PC-3 (cell line): ENCODE results near the gene DDX47. TPM values are rescaled to one million over a fixed set of nuclear protein-coding genes. Genes with fewer than 3 reads are reported as not detected.
"Not testable (repeated sequence)": the region's sequence is repeated elsewhere in the genome, so short reads cannot be mapped to it uniquely, and the experiment has no call there.

Experiments used
- ATAC-seq: fragments of 200-7000 bp; cut with Tn5 transposase; 2 replicates; pipeline ENCODE4 v1.9.1; 2020; ENCODE audit warnings: mild to moderate bottlenecking, moderate library complexity
- BruUV-seq: library from RNA; stranded (reverse); fragments of 400-500 nt; replicated peaks from 2 replicates; lab custom pipeline; 2021; lab: Mats Ljungman, UMichigan
- CTCF ChIA-PET: fragments of 300-600 bp; sonication (Branson Sonifier 250); formaldehyde crosslinking; loops from one replicate; lab custom pipeline; 2022; ENCODE audit warnings: antibody characterized with exemption; lab: Charles Lee
- POLR2A ChIA-PET: fragments of 300-600 bp; sonication (Branson Sonifier 250); formaldehyde crosslinking; loops from one replicate; lab custom pipeline; 2022; ENCODE audit warnings: antibody characterized with exemption; ENCODE audit not compliant: unreplicated experiment; lab: Charles Lee
- DNase-seq: peaks from one replicate; pipeline ENCODE4 v3.0.0-alpha.2; 2015
- H2AFZ ChIP-seq: fragments of 300-600 bp; sonication (generic); 2 replicates; pipeline ENCODE4 v1.6.0; 2016; ENCODE audit warnings: antibody characterized with exemption, low read length
- H3F3A ChIP-seq: fragments of 300-600 bp; sonication (generic); one replicate; pipeline ENCODE4 v1.6.0; 2017; ENCODE audit warnings: antibody characterized with exemption, low read length, control low read depth, mild to moderate bottlenecking; ENCODE audit not compliant: unreplicated experiment
- H3K27ac ChIP-seq: fragments of 300-600 bp; sonication (generic); 2 replicates; pipeline ENCODE4 v1.5.1; 2016; ENCODE audit warnings: mild to moderate bottlenecking, low read length
- H3K27me3 ChIP-seq: fragments of 300-600 bp; sonication (generic); 2 replicates; pipeline ENCODE4 v1.6.1; 2016; ENCODE audit warnings: low read length, mixed read lengths
- H3K36me3 ChIP-seq: fragments of 300-600 bp; sonication (generic); 2 replicates; pipeline ENCODE4 v1.6.1; 2016; ENCODE audit warnings: low read depth, mixed run types, low read length, mixed read lengths
- H3K4me1 ChIP-seq: fragments of 300-600 bp; sonication (generic); 2 replicates; pipeline ENCODE4 v1.5.1; 2016; ENCODE audit warnings: low read length; ENCODE audit not compliant: insufficient read depth
- H3K4me2 ChIP-seq: fragments of 300-600 bp; sonication (generic); 2 replicates; pipeline ENCODE4 v1.6.0; 2016; ENCODE audit warnings: low read length
- H3K4me3 ChIP-seq: fragments of 300-600 bp; sonication (generic); 2 replicates; pipeline ENCODE4 v1.5.1; 2016; ENCODE audit warnings: mild to moderate bottlenecking, low read length, mixed read lengths
- H3K79me2 ChIP-seq: fragments of 300-600 bp; sonication (generic); 2 replicates; pipeline ENCODE4 v1.6.1; 2017; ENCODE audit warnings: low read length, mixed read lengths
- H3K9ac ChIP-seq: fragments of 300-600 bp; sonication (generic); 2 replicates; pipeline ENCODE4 v1.6.0; 2016; ENCODE audit warnings: mild to moderate bottlenecking, low read length
- H3K9me2 ChIP-seq: fragments of 300-600 bp; sonication (generic); replicated peaks from 2 replicates; pipeline ENCODE4 v1.6.1; 2016; ENCODE audit warnings: mixed run types, low read length, mixed read lengths
- H3K9me3 ChIP-seq: fragments of 300-600 bp; sonication (generic); 2 replicates; pipeline ENCODE4 v1.6.1; 2016; ENCODE audit warnings: low read length, mixed read lengths
- H4K20me1 ChIP-seq: fragments of 300-600 bp; sonication (generic); 2 replicates; pipeline ENCODE4 v1.6.1; 2016; ENCODE audit warnings: low read length, mixed read lengths
- CTCF ChIP-seq: fragments of 300-600 bp; sonication (generic); conservative IDR thresholded peaks from 2 replicates; pipeline ENCODE4 v1.5.1; 2017; ENCODE audit warnings: antibody characterized with exemption, low read depth, mild to moderate bottlenecking, low read length
- EZH2 ChIP-seq: fragments of 300-600 bp; sonication (generic); IDR thresholded peaks from one replicate; pipeline ENCODE4 v1.6.1; 2017; ENCODE audit warnings: antibody characterized with exemption, mild to moderate bottlenecking, low read length; ENCODE audit not compliant: unreplicated experiment
- EZH2phosphoT487 ChIP-seq: fragments of 300-600 bp; sonication (generic); IDR thresholded peaks from 2 replicates; pipeline ENCODE4 v1.6.1; 2018; ENCODE audit warnings: mild to moderate bottlenecking, antibody characterized with exemption, low read length, borderline replicate concordance
- intact Hi-C: fragments of 100-400 bp; cut with micrococcal nuclease; formaldehyde crosslinking; loops from 2 replicates; pipeline ENCODE4 v1.9.0; 2023
- total RNA-seq: library from RNA; depleted of rRNA; stranded (reverse); fragments of >200 nt; gene quantifications from 2 replicates; pipeline ENCODE4 v1.2.3, GENCODE V29; 2014

The DDX47 gene
- total RNA-seq, 1 experiment from 2014 or later, result 58.9 TPM

GRCh38 chr12:12839873-12840579 is 26.9 kb downstream of the DDX47 start:
- H3K27ac ChIP-seq, result peak overlapping the region; percentile 98
- no peaks in the 10 kb centered on the region for H3K27me3 ChIP-seq
- intact Hi-C loops, result loop anchor here (1.0 to 5.0 kb wide), 3 partner anchors 32 to 53 kb away; partner anchors contain the start of gene APOLD1
- H3K9me2 ChIP-seq, result no peaks in the 10 kb centered on the region
- DNase-seq, result peak; percentile 97
- CTCF ChIA-PET, result no interaction called here
- peaks cover 2% of the 10 kb centered on the region; the same call in 1 of the 2 replicates for H3K36me3 ChIP-seq
- H3K79me2 ChIP-seq, result peaks cover 16% of the 10 kb centered on the region
- H3K9me3 ChIP-seq, result no peaks in the 10 kb centered on the region
- peaks cover 65% of the 10 kb centered on the region for H3K4me1 ChIP-seq
- peaks cover 3% of the 10 kb centered on the region for H3F3A ChIP-seq
- ATAC-seq, result peak; percentile 67
- TF ChIP-seq CTCF, result no peak
- no peak for TF ChIP-seq EZH2
- no peak for TF ChIP-seq EZH2phosphoT487
- H3K9ac ChIP-seq, result peak overlapping the region; percentile 68
- POLR2A ChIA-PET, result no interaction called here
- H4K20me1 ChIP-seq, result no peaks in the 10 kb centered on the region
- BruUV-seq, result no TSS peak
- H2AFZ ChIP-seq, result no peak overlapping the region
- H3K4me3 ChIP-seq, result no peak overlapping the region
- H3K4me2 ChIP-seq, result peak overlapping the region; percentile 63

DNA sequence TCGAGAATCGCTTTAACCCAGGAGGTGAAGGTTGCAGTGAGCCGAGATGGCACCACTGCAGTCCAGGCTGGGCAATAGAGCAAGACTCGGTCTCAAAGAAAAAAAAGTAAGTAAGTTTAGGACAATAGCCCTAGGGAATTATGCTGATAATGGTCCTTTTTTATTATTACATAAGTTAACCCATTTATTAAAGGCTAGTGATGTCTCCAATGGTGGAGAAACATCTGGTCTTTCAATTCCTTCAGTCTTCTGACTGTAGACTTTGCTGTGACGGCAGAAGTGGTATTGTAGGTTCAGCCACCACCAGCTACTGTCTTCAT is 27.4 kb downstream of the DDX47 start:
- Histone ChIP-seq H3K4me3 (no peak overlapping the region), H3K27ac (peak overlapping the region; percentile 98), H3K79me2 (peaks cover 16% of the 10 kb centered on the region), H3K27me3 (no peaks in the 10 kb centered on the region), H3K36me3 (peaks cover 2% of the 10 kb centered on the region; the same call in 1 of the 2 replicates), H3K4me2 (peak overlapping the region; percentile 22), H3K9ac (peak overlapping the region; percentile 45; the same call in 1 of the 2 replicates), H3K4me1 (peaks cover 65% of the 10 kb centered on the region), H3F3A (peaks cover 3% of the 10 kb centered on the region), H2AFZ (no peak overlapping the region), H4K20me1 (no peaks in the 10 kb centered on the region), H3K9me3 (no peaks in the 10 kb centered on the region), H3K9me2 (no peaks in the 10 kb centered on the region)
- intact Hi-C loops, result loop anchor here (1.0 kb wide), 1 partner anchor 32 kb away; no protein-coding TSS in a partner anchor
- TF ChIP-seq EZH2phosphoT487 (no peak), CTCF (no peak), EZH2 (no peak)
- no peak for ATAC-seq
- ChIA-PET CTCF (no interaction called here), POLR2A (no interaction called here)
- BruUV-seq, result no TSS peak
- no peak for DNase-seq

DNA sequence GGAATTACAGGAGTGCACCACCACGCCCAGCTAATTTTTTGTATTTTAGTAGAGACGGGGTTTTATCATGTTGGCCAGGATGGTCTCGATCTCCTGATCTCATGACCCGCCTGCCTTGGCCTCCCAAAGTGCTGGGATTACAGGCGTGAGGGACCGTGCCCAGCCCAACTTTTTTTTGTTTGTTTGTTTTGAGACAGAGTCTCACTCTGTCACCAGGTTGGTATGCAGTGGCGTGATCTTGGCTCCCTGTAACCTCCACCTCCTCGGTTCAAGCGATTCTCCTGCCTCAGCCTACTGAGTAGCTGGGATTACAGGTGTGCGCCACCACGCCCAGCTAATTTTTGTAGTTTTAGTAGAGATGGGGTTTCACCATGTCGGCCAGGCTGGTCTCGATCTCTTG is 28.3 kb downstream of the DDX47 start:
- H3K27ac ChIP-seq, result peak overlapping the region; percentile 98
- intact Hi-C loops, H3K4me3 ChIP-seq, H3K27me3 ChIP-seq, H3K36me3 ChIP-seq, H3K9me2 ChIP-seq, BruUV-seq, CTCF ChIA-PET, H4K20me1 ChIP-seq, H3K9me3 ChIP-seq, H2AFZ ChIP-seq, H3K9ac ChIP-seq, H3K4me2 ChIP-seq, POLR2A ChIA-PET, ATAC-seq, H3F3A ChIP-seq: not testable (repeated sequence)
- peaks cover 60% of the 10 kb centered on the region for H3K4me1 ChIP-seq
- H3K79me2 ChIP-seq, result peaks cover 13% of the 10 kb centered on the region
- DNase-seq, result peak; percentile 59
